HG03521 (cell line): ENCODE measurements around the gene VAMP7.
"Not testable (repeated sequence)": the region's sequence is repeated elsewhere in the genome, so short reads cannot be mapped to it uniquely, and the experiment has no call there.

Experiments
- ATAC-seq: cut with Tn5 transposase; IDR thresholded peaks from one replicate; pipeline ENCODE4 v1.9.1; 2021; ENCODE audit warnings: mild to moderate bottlenecking, moderate library complexity; ENCODE audit not compliant: unreplicated experiment

The VAMP7 gene

DNA sequence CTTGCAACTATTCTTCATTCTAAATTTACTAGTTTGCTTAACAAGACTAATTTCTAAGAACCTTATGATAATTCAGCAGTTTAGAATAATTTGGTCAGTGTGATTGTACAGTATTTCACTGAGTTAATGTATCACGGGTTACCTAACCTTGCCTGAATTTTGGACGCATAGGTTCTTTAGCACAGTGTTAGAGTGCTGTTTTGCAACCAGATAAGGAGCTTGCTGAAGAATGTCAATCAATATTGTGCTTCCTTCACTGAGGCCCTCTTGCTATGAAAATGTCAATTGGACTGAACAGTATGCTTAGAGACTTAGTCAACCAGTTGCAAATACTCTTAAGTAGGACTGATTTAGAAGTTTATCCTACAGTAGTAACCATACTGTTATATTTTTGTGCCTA lies 19.6 kb downstream of the VAMP7 start:
- no peak for ATAC-seq

DNA sequence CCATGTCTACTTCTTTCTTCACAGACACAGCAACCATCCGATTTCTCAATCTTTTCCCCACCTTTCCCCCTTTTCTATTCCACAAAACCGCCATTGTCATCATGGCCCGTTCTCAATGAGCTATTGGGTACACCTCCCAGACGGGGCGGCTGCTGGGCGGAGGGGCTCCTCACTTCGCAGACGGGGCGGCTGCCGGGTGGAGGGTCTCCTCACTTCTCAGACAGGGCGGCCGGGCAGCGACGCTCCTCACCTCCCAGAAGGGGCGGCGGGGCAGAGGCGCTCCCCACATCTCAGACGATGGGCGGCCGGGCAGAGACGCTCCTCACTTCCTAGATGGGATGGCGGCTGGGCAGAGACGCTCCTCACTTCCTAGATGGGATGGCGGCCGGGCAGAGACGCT lies 26.5 kb downstream of the VAMP7 start:
- ATAC-seq, result not testable (repeated sequence)

DNA sequence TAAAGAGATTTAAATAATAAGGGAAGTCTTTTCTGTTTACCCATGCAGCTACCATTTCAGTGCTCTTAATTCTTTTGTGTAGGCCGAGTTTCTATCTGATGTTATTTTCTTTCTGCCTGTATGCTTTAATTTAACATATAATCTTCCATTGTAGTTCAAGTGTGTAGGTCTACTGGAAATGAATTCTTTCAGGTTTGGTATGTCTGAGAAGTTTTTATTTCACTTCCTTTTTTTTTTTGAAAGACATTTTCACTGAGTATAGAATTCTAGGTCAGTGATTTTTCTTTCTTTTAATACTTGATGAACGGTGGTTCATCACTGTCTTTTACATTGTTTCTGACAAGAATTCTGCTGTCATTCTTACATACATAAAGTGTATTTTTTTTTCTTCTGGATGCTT lies 42.1 kb downstream of the VAMP7 start:
- ATAC-seq, result no peak

DNA sequence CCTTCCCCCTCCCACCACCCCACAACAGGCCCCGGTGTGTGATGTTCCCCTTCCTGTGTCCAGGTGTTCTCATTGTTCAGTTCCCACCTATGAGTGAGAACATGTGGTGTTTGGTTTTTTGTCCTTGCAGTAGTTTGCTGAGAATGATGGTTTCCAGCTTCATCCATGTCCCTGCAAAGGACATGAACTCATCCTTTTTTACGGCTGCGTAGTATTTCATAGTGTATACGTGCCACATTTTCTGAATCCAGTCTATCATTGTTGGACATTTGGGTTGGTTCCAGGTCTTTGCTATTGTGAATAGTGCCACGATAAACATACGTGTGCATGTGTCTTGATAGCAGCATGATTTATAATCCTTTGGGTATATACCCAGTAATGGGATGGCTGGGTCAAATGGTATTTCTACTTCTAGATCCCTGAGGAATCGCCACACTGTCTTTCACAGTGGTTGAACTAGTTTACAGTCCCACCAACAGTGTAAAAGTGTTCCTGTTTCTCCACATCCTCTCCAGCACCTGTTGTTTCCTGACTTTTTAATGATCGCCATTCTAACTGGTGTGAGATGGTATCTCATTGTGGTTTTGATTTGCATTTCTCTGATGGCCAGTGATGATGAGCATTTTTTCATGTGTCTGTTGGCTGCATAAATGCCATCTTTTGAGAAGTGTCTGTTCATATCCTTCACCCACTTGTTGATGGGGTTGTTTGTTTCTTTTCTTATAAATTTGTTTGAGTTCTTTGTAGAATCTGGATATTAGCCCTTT lies 49.9 kb downstream of the VAMP7 start:
- ATAC-seq, result not testable (repeated sequence)

DNA sequence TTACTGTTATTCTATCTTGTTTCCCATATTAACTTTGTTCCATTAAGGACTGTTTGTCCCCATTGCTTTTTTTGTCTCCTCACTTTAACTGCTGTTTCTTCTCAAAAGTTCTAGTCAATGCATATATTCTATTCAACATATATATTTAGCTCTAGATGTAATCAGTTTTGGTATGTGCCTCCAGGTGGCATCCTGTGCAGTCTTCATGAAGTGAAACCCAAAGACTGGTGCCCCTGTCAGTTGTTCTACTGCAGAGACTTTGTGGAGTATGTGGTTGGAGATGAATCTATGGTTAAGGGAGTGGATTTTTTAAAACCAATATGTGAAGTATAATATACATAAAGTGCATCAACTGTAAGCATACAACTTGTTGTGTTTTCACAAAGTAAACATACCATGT lies 57.0 kb downstream of the VAMP7 start:
- ATAC-seq, result no peak

DNA sequence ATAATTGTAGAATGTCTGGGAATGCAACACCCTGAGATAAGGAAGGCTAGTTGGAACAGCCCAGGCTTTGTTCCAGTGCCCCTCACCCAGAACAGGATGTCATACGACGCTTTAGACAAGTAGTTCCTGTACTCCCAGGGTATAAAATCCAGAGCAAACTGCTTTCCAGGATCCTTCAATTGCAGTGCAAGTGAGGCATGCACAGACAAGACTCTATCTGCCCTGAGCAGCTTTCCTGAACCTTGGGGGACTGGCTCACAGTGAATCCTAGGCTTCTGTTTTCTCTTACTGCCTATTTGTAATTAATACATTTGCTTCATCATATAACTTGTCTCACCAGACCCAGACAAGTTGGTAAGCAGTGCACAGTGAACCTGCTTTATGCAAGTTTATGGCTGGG lies 68.0 kb downstream of the VAMP7 start:
- no peak for ATAC-seq

DNA sequence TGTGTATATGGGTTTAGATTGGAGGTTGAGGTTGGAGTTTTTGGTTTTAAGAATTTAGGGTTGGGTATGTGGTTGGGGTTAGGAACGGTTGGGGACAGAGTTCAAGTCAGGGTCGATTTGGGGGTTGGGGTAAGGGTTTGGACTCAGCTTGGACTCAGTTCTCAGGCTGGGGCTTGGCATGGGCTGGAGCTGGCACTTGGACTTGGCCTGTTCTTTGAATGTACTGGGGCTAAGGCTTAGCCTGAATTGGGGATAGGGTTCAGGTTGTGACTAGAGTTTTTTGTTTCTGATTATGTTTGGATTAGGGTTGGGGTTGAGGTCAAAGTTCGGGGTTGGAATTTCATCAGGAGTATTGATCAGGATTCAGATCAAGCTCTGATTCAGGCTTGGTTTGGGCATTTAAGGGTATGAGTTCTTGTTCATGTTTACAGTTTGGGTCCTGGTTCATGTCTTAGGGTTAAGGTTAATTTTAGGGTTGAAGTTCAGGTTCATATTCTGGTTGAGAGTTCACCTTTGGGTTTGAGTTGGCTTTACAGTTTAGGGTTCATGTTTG lies 70.2 kb downstream of the VAMP7 start:
- ATAC-seq, result no peak

DNA sequence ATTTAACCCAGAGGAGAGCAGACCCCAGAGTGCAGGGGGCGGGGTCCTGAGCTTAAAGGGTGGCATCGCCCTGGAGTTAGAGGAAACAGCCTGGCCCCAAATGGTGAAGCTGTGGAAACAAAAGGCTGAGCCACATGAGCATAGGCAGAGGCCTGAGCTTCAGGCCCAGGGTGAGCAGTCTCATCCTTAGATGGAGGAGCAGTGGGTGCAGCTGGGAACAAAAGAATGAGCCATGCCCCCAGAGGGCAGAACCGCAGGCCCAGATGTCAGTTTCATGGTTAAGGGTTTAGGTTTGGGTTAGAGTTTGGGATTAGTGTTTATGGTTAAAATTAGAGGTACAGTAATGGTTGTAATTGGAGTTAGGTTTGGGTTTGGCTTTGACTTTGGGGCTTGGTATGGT lies 71.9 kb downstream of the VAMP7 start:
- no peak for ATAC-seq

DNA sequence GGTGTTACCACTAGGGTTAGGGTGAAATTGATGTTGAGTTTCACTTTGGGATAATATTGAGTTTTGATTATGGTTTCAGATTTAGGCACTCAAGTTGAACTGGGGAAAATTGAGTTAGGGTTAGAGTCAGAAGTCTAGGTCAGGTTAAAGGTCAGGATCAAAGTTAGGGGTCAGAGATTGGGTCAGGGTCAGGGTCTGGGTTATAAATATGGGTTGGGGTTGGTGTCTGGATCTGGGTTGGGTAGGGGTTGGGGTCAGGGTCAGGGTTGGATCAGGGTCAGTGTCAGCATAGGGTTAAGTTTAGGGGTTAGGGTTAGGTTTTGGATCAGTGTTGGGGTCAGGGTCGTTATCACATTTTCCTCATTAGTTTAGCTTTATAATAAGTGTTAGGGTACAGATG lies 73.6 kb downstream of the VAMP7 start:
- no peak for ATAC-seq

DNA sequence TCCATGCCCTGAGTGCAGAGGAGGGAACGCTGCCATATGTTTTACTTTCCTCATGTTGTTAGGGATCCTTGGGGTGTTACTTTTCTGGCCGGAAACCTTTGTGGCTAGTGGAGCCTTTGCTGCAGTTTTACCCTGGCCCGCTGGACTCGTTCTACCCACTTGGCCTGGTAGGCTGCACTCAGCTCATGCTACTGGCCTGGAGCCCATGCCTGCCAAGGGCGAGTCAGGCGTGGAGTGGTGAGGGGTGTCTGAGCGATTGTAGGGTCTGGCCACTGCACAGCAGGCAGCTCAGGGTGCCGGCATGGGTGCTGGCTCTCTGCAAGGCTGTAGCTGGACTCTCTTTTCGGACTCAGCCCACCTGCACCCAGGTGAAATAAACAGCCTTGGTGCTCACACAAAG lies 75.0 kb downstream of the VAMP7 start:
- ATAC-seq, result no peak

DNA sequence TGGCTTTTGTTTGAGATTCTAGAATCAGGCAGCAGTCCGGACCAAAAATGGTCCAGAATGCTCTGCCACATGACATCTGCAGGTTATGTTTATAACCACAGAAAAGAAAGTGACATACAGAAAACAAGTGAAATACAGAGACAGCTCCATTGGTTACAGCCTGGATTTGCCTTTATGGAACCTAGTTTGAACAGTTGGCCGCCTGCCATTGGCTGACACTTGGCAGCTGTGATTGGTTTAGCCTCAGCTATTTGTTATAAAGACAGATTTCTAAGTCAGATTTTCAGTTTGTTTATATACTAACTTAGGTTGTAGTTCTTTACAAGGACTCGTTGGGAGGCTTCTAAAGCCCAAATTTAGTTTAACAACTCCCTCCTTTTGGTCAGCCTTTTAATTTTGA lies 75.5 kb downstream of the VAMP7 start:
- ATAC-seq, result no peak

DNA sequence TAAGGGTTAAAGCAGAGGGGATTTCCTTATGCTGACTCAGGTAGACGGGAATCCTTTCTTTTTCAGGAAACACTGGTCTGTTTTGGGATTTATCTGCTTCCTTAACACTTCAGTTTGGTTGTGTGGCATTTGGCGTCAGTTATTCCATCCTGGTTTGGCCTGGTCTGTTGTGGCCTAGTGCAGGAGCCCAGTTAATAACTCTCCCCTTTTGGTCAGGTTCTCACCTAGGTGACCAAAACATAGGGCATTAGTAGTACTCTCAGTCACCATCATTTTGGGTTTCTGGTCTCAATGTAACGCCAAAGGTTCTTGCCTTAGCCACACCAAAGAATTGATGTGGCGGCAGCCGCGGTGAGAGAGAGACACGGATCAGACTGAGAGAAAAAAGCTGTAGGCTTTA lies 76.7 kb downstream of the VAMP7 start:
- no peak for ATAC-seq

DNA sequence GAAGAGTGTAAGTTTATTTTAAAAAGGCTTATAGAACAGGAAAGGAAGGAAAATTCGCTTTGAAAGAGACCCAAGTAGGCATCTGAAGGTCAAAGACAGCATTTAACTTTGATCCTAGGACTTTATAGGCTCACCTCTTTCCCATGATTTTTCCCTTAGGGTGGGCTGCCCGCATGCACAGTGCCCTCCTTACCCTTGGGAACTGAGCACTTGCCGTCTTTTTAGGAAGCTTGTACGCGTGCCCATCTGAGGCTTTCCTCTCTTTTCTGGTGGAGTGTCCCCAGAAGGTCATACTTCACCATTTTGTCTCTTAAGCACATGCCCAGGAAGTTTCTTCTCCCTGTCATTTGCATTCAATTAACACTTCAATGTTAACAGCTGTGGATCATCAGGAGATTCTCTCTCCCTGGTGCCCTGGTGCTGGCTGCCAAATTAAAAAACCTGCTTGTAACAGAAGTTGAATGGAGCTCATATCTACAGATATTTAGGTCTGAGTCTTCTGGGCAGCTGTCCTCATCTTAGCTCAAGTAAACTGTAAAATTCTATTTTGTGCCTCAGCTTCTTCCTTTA lies 78.0 kb downstream of the VAMP7 start:
- no peak for ATAC-seq

DNA sequence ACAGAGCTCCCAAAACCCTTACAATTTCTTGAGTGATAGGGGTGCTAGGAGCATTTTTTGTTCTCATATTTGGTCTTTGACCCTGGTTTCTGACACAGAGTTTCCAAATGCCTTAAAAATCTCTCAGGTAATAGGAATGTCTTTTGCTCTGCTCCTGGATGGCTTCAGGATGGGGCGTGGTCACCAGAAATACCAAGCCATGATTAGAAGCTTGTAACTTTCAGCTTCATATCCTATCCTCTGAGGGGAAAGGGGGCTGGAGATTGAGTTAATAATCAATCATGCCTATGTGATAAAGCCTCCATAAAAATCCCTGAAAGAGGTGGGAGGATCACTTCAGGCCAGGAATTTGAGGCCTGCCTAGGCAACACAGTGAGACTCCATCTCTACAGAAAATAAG lies 81.8 kb downstream of the VAMP7 start:
- ATAC-seq, result no peak

DNA sequence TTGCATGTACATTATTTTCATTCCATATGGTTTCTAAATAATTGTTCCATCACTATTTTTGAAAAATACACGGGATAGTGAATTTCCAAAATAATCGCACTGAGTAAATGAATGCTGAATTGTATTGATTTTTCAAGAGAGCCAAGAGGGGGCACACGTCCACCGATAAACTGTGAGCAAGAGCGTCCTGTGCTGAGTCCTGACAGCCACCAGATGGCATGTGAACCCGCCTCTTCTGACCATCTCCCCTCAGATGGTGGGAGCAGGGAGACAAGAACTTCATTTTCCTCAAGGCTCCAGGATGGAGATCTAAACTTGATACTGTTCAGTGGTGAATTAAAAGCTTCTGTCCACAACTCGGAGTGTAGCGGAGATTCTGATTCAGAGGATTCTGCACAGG lies 85.7 kb downstream of the VAMP7 start:
- peak; percentile 53 for ATAC-seq

DNA sequence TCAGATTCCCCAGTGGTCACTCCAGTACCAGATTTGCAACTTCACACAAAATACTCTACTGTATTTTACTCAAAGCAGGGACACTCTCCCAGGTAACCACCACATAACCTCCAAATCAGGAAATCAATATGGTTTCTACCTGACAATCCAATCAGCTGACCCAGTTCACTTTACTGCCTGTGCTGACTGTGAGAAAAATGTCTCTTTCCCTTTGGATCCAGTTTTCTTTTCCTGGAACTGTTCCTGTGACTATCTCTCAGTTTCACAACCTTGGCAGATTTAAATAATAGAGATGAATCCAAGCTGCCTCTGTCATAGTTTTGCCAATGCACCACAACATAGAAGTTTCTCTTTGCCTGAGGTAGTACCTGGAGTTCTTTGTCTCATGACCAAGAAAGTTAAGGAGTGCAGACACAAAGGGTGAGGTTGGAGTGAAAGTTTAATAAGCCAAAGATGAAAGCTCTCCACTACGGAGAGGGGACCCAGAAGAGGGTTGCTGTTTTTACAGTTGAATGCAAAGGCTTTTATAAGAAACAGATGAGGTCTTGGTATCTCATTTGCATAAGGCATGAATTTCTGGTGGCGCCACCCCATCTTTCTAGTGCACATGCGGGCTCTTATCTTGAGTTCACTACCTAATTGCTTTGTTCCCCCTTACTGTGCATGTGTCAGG lies 86.6 kb downstream of the VAMP7 start:
- no peak for ATAC-seq

DNA sequence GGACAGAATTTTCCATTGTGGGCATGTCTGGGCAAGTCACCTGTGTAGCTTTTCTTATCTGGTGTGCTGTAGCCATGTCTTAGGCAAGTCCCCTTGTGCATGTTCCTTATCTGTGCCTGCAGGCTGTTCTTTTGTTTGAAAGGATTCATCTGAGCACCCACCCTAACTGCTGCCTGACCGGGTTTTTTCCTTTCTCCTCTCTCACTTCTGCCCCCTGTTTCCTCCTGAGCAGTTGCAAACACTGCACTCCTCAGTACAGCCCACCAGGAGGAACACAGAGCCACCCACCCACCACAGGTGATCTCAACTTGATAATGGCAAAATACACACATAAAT lies 87.1 kb downstream of the VAMP7 start:
- ATAC-seq, result no peak

DNA sequence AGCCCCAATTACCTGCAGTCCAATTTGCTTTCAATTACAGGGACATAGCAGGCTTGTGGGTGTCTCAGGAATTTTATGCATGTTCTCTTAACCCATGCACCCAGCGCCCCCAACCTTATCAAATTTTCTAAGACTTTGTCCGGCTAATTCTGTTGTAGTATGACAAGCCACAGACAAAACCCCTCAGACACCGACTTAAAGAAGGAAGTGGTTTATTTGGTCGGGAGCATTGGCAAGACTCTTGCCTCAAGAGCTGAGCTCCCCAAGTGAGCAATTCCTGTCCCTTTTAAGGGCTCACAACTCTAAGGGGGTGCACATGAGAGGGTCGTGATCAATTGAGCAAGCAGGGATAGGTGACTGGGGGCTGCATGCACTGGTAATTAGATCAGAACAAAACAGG lies 87.6 kb downstream of the VAMP7 start:
- no peak for ATAC-seq

DNA sequence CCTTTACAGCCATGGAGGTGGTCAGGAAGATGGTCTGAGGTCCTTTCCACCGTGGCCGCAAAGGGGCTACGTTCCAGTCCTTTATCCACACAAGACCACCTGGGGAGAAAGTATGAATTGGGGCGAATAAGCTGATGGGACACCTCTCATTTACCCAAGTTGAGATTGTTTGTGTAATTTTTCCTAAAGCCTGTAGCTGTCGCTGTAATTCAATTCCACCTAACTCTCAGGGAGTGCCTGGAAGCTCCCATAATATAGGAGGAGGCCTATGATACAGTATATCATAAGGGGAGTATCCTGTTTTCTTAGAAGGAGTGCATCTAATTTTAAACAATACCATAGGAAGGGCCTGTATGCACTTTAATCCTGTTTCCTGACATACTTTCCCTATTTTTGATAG lies 90.5 kb downstream of the VAMP7 start:
- ATAC-seq, result not testable (repeated sequence)

DNA sequence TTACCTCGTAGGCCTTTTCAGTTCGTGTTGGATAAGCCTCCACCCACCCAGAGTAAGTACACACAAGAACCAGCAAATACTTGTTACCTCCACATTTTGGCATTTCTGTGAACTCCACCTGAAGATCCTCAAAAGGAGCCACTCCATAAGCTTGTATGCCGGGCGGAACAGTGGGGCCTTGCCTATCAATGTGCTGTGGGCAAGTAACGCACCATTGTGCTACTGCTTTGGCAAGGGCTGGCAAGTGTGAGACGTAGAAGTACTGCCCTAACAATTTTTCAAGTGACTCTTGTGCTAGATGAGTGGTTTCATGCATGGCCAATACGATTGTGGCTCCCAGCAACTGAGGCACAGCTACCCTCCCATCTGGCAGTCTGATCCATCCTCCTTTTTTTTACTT lies 91.1 kb downstream of the VAMP7 start:
- ATAC-seq, result not testable (repeated sequence)

DNA sequence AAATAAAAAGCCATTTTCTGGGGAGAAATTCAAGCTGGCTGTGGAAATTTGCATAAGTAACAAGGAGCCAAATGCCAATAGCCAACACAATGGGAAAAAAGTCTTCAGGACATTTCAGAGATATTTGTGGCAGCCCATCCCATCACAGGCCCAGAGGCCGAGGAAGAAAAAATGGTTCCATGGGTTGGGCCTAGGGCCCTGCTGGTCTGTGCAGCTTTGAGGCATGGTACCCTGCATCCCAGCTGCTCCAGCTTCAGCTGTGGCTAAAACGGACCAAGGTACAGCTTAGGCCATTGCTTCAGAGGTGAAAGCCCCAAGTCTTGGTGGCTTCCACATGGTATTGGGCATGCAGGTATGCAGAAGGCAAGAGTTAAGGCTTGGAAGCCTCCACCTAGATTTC lies 102.2 kb downstream of the VAMP7 start:
- ATAC-seq, result no peak

DNA sequence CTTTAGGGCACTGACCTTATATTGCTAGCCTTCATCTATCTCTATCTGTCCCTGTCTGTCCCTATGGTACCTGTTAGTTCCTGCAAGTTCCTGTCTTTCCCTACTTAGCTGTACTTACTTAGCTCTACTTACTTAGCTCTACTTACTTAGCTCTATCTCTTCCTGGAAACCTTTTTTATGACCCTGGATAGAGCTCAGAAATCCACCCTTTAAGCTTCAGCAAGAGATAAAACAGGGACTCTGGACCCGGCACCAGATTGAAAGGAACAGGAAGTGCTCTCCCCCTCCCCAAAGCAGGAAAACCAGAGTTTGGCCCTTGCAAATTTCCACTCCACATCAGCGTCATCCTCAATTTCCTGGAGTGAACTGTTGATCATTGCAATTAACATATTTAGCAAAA lies 104.1 kb downstream of the VAMP7 start:
- no peak for ATAC-seq
